Measurements from ENCODE around the gene CDH18.

CDH18 gene

GRCh38 chr5:19479562-19479961, 508.4 kb downstream of the CDH18 start:
- Histone ChIP-seq H3K36me3 (ENCODE audit: control insufficient read depth, insufficient read depth, low read length) (no peaks in the 10 kb centered on the region), H3K9ac (ENCODE audit: low read length) (no peak overlapping the region), H3K4me3 (ENCODE audit: low read length) (no peak overlapping the region), H3K4me1 (ENCODE audit: control insufficient read depth, insufficient read depth, low read length) (no peaks in the 10 kb centered on the region), H3K27me3 (ENCODE audit: control insufficient read depth, insufficient read depth, low read length) (no peaks in the 10 kb centered on the region), H3K9me3 (ENCODE audit: control insufficient read depth, low read length) (no peaks in the 10 kb centered on the region)

DNA sequence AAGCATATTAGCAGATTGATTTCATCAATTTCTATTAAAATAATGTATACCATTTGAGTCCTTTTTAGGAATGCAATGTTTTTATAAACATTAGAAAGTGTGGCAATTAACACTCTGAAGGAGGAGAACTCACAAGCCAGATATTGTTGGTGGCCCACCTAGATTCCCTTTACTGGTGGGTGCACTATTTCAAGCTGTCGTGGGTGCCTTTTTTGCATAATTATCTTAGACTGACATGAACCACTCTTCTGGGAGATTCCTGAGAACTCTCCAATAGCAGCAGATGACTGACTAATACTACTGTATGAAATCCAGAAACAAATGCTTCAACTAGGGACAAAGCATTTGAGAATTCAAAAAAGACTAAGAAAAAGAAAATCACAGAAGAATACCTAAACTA, 526.0 kb downstream of the CDH18 start:
- H3K4me1 ChIP-seq (ENCODE audit: control insufficient read depth, insufficient read depth, low read length) = no peaks in the 10 kb centered on the region
- no peaks in the 10 kb centered on the region for H3K27me3 ChIP-seq (ENCODE audit: control insufficient read depth, insufficient read depth, low read length)
- H3K4me3 ChIP-seq (ENCODE audit: low read length) = no peak overlapping the region
- no peaks in the 10 kb centered on the region for H3K36me3 ChIP-seq (ENCODE audit: control insufficient read depth, insufficient read depth, low read length)
- no peak overlapping the region for H3K9ac ChIP-seq (ENCODE audit: low read length)
- no peaks in the 10 kb centered on the region for H3K9me3 ChIP-seq (ENCODE audit: control insufficient read depth, low read length)

GRCh38 chr5:19424506-19424905, 563.5 kb downstream of the CDH18 start:
- no peaks in the 10 kb centered on the region for H3K27me3 ChIP-seq (ENCODE audit: control insufficient read depth, insufficient read depth, low read length)
- H3K36me3 ChIP-seq (ENCODE audit: control insufficient read depth, insufficient read depth, low read length) = no peaks in the 10 kb centered on the region
- H3K9me3 ChIP-seq (ENCODE audit: control insufficient read depth, low read length) = no peaks in the 10 kb centered on the region
- no peak overlapping the region for H3K4me3 ChIP-seq (ENCODE audit: low read length)
- H3K4me1 ChIP-seq (ENCODE audit: control insufficient read depth, insufficient read depth, low read length) = no peaks in the 10 kb centered on the region
- no peak overlapping the region for H3K9ac ChIP-seq (ENCODE audit: low read length)
